Ecto neural progenitor cell (in vitro differentiated cells): ENCODE measurements around the gene SLC7A7.
A peak's percentile ranks its signal among the peaks of the same experiment; 100 is the strongest.
"Not testable (repeated sequence)": the region's sequence is repeated elsewhere in the genome, so short reads cannot be mapped to it uniquely, and the experiment has no call there.

ENCODE experiments used
- DNase-seq: peaks from one replicate; pipeline ENCODE4 v3.0.0-alpha.2; 2018; ENCODE audit warnings: low spot score

The SLC7A7 gene

GRCh38 chr14:22753586-22753985, 61.6 kb downstream of the SLC7A7 start:
- no peak for DNase-seq

- DNase-seq, result no peak
These were observed 62.8 kb downstream of the SLC7A7 start for GRCh38 chr14:22752422-22752821.

GRCh38 chr14:22748631-22749068, 66.6 kb downstream of the SLC7A7 start:
- no peak for DNase-seq

- DNase-seq, result no peak
These were observed 67.0 kb downstream of the SLC7A7 start for GRCh38 chr14:22748206-22748605.

- no peak for DNase-seq
These were observed 67.5 kb downstream of the SLC7A7 start for GRCh38 chr14:22747769-22748168.

- no peak for DNase-seq
These were observed 75.2 kb downstream of the SLC7A7 start for GRCh38 chr14:22740020-22740419.

- no peak for DNase-seq
These were observed 75.8 kb downstream of the SLC7A7 start for GRCh38 chr14:22739423-22739822.

GRCh38 chr14:22737052-22737451, 78.2 kb downstream of the SLC7A7 start:
- no peak for DNase-seq

GRCh38 chr14:22736384-22736783, 78.9 kb downstream of the SLC7A7 start:
- DNase-seq, result not testable (repeated sequence)

- no peak for DNase-seq
These were observed 80.1 kb downstream of the SLC7A7 start for GRCh38 chr14:22735096-22735495.

- no peak for DNase-seq
These were observed 81.4 kb downstream of the SLC7A7 start for GRCh38 chr14:22733829-22734228.

- not testable (repeated sequence) for DNase-seq
These were observed 83.2 kb downstream of the SLC7A7 start for GRCh38 chr14:22732062-22732461.

- DNase-seq, result peak; percentile 41
These were observed 89.2 kb downstream of the SLC7A7 start for GRCh38 chr14:22726012-22726411.

- not testable (repeated sequence) for DNase-seq
These were observed 89.9 kb downstream of the SLC7A7 start for GRCh38 chr14:22725374-22725773.

GRCh38 chr14:22724847-22725246, 90.4 kb downstream of the SLC7A7 start:
- peak; percentile 7 for DNase-seq

- DNase-seq, result peak; percentile 31
These were observed 91.4 kb downstream of the SLC7A7 start for GRCh38 chr14:22723815-22724214.
